Left colon (tissue), 2 donors: ENCODE measurements around the gene RAPH1. TPM values are rescaled to one million over a fixed set of nuclear protein-coding genes. Genes with fewer than 3 reads are reported as not detected.
"Not testable (repeated sequence)": the region's sequence is repeated elsewhere in the genome, so short reads cannot be mapped to it uniquely, and the experiment has no call there.

Experiments
- ATAC-seq: fragments of 200-7000 bp; cut with Tn5 transposase; one replicate; pipeline ENCODE4 v1.9.1; 2020; ENCODE audit warnings: mild to moderate bottlenecking, moderate library complexity
- DNase-seq, 2 donors: peaks; one replicate each; pipeline ENCODE4 v3.0.0-alpha.2; 2020
- intact Hi-C, 2 donors: fragments of 100-400 bp; cut with DNase I in 1 of 2; cut with micrococcal nuclease in 1 of 2; formaldehyde crosslinking; loops; one replicate each; pipeline versions ENCODE4 v1.11.2 to v1.14.0; 2022; cut with DNase I, micrococcal nuclease
- total RNA-seq, 2 donors: library from RNA; stranded (reverse); fragmentation: NEBNext Ultra II Directional; extraction: Animal tissue kit (Norgen Biotek cat#: 25700); gene quantifications; one replicate each; pipeline ENCODE4 v1.2.1, GENCODE V29; 2021
- donor health status: DM: no; HTN: no; CAD: no.
- donor health status: DM: yes; HTN: yes; CAD: no.

RAPH1 gene
- total RNA-seq, 2 donors from 2014 or later: 47.4 to 55.1 TPM

- intact Hi-C loops: no loop called here
- DNase-seq: no peak
- no peak for ATAC-seq
These were observed 84.1 kb downstream of the RAPH1 start for GRCh38 chr2:203451011-203451410.

DNA sequence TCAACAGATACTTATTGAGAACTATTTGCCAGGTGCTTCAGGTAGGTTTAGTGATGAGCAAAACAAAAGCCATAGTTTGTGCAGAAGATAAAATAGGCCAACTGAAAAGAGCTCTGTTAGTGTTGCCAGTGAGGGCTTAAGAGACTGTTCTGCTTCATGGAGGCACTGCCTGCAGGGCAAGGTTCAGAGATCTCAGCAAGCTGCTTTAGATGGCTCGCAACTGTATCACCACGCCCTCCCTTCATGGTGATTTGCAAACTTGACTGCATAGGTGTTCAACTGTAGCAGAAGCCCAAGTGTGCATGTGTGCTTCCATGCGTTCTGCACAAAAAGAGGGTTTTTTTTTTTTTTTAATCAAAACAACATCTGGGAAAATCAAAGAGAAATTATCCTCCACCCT is 84.5 kb downstream of the RAPH1 start:
- ATAC-seq: peak; percentile 86
- peak in 1 of 2 donors; percentile 48 for DNase-seq
- intact Hi-C loops: no loop called here

DNA sequence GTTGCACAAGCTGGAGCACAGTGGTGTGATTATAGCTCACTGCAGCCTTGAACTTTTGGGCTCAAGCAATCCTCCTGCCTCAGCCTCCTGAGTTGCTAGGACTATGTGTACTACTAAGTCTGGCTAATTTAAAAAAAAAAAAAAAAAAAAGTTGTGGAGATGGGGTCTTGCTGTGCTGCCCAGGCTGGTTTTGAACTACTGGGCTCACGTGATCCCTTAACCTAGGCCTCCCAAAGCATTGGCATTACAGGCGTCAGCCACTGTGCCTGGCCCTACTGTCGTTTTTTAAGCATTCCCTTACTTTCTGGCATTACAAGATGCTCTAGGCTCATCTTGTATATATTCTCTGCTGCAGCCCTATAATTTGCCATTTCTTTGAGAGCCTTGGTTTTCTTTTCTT is 88.3 kb downstream of the RAPH1 start:
- intact Hi-C loops: no loop called here
- ATAC-seq (no peak), DNase-seq (no peak)

GRCh38 chr2:203446071-203446481 is 89.0 kb downstream of the RAPH1 start:
- ATAC-seq: no peak

DNA sequence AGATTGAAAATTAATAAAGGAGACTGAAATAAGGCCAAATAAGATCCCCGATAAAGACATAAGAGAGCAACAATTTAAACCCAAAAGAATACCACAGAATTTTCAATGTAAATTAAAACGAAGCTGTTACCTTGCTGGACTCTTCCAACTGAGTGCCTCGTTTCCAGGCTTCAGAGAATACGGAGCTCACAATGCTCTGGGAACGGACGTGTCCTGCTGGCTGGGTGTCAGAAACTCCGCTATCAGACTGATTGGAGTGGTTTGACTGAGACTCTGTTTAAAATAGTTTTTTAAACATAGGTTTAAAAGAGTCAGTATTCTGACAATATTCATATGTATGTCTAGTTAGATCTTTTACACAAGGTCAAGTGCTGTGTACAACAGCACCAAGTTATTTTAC is 90.4 kb downstream of the RAPH1 start:
- ATAC-seq (no peak), DNase-seq (no peak)
- intact Hi-C loops: no loop called here

More at GRCh38 chr2:203446071-203446481, 89.0 kb downstream of the RAPH1 start:
- no peak for DNase-seq
- intact Hi-C loops: no loop called here

GRCh38 chr2:203442463-203442862 is 92.6 kb downstream of the RAPH1 start:
- no peak for DNase-seq
- ATAC-seq: no peak
- intact Hi-C loops: no loop called here

GRCh38 chr2:203441463-203441862 is 93.6 kb downstream of the RAPH1 start:
- DNase-seq (no peak), ATAC-seq (no peak)
- intact Hi-C loops: no loop called here

GRCh38 chr2:203440671-203441070 is 94.4 kb downstream of the RAPH1 start:
- no peak for DNase-seq
- intact Hi-C loops: no loop called here
- ATAC-seq: no peak

- no peak for DNase-seq
- peak; percentile 76 for ATAC-seq
- intact Hi-C loops: no loop called here
These were observed 96.6 kb downstream of the RAPH1 start for GRCh38 chr2:203438528-203438927.

- no peak for DNase-seq
- no peak for ATAC-seq
- intact Hi-C loops: no loop called here
These were observed 97.6 kb downstream of the RAPH1 start for GRCh38 chr2:203437511-203437910.

DNA sequence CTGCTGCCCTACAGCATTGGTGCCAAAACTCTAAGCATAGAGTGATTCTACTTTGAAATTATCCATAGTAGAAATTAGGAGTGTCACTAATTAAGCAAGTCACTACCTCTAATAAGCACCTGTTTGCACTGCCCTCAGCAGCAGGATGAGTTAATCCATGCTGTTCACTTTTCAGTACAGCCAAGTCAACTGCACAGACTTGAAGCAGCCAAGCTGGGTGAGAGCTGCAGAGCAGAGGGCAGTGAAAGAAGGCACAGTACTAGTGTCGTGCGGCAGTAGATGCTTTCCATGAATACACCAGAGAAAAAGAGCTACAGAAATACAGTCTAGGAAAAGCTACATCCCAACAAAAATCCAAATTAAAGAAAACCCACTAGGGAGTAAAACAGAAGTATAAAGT is 98.6 kb downstream of the RAPH1 start:
- intact Hi-C loops: no loop called here
- no peak for ATAC-seq
- no peak for DNase-seq

DNA sequence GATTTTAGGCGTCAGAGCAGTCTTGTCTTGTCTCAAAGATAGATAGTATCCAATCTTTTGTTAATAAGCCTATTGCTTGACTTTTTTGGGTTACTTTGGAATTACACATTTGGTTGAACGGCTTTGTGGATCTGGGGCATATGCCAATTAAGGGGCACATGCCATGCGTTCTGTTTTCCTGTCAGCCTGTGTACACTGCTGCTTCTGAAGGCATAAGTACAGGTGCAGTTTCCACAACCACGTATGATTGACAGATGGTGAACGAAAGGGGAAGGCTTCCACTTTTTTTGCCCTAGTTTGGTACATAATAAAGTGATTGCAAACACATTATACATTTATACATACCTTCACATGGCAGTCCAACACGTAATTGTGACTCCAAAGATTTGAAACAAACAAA is 102.3 kb downstream of the RAPH1 start:
- intact Hi-C loops: no loop called here

DNA sequence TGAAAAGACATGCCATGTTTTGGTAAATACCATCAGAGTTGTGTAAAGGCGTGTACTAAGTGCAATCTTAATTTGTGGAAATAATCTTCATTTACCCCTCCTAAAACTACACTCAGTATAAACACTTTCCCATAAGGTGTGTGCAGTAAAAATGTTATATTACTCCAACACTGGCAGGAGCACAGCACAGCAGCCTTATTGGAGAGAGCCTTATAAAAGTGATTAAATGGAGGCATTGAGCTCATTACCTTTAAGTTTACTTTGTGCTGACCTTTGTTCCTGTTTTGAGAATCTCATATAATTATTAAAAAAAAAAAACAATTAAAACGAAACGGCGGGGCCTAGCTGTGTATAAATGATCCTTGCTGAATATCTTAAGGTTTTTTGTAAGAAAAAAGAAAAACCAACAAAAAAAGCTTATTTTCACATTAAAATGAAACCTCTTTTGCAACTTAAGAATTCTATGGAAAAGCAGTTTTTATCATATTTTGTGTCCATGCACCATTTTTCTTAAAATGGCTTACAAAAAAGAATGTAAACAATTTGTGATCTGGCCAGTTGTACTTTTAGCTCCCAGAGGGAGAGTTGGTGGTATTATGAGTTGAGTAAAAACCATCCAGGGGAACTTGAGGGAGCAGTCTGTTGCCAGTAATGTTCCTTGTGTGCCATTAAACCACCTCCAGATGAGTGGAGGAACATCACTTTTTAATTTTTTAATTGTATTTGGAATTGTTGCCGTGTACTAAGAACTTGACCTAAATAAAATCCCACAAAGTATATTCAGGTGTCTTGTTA is 103.5 kb downstream of the RAPH1 start:
- ATAC-seq: peak; percentile 94
- intact Hi-C loops: no loop called here
- DNase-seq: no peak

More for the DNA sequence above, 102.3 kb downstream of the RAPH1 start:
- no peak for ATAC-seq
- DNase-seq: no peak

GRCh38 chr2:203429643-203430042 is 105.5 kb downstream of the RAPH1 start:
- intact Hi-C loops, ATAC-seq: not testable (repeated sequence)

DNA sequence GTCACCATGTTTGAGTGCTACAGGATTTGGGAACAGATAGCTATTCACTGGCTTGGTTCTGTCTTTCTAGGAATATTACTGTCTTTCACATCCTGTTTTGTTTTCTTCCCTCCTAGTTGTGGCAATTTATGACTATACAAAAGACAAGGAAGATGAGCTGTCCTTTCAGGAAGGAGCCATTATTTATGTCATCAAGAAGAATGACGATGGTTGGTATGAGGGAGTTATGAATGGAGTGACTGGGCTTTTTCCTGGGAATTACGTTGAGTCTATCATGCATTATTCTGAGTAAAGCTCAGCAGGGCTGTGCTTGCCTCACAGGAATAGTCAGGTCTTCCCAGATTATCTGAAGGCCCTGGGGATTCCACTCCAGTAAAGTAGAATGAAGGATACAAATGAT is 108.0 kb downstream of the RAPH1 start:
- no peak for ATAC-seq

More at GRCh38 chr2:203429643-203430042, 105.5 kb downstream of the RAPH1 start:
- not testable (repeated sequence) for DNase-seq

DNA sequence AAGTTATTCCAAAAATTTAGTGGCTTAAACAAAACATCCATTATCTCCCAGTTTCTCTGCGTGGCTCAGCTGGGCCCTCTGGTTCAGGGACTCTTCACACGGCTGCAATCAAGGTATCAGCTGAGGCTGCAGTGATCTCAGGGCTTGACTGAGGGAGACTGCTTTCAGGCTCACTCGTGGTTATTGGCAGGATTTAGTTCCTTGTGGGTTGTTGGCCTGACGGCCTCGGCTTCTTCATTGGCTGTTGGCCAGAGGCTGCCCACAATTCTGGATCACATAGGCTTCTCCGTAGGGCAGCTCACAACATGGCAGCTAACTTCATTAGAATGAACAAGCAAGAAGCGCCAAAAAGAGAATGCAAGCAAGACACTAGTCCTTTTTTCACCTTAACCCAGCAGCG is 116.8 kb downstream of the RAPH1 start:
- intact Hi-C loops: no loop called here
- DNase-seq (no peak), ATAC-seq (no peak)

More for the DNA sequence above, 108.0 kb downstream of the RAPH1 start:
- intact Hi-C loops: no loop called here
- DNase-seq: no peak

- ATAC-seq: no peak
- intact Hi-C loops: no loop called here
- DNase-seq: no peak
These were observed 121.3 kb downstream of the RAPH1 start for GRCh38 chr2:203413796-203414195.

DNA sequence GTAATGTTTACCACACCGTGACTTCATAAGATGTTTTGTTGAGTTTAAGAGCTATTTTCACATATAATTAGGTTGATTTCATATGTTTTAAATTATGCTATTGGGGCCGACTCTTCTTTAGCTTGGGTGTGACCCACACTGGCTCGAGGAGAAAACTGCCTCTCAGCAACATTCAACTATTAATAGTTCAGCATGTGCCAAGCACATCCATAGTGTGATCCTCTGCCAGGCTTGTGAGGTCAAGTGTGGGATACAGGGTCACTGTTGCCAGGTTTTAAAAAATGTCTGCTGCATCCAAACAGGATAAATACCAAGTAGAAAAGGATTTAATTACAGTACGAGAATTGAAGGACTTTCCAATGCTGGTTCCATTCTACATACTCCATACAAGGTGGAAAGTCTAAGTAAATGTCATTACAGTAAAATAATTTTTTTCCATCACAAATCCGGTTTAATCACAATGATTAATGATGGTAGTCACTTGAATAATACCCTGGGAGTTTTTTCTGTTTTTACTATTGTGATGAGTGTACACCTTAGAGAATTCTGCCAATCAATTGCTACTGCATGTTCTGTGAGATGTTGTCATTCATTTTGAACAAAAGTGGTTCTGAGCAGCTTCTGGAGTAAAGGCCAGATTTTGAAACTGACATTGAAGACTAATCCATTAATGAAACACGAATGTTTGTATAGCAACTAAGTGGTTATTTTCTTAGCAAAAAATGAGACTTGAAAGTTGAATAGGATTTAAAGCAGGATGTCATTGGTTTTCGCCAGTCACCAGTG is 122.4 kb downstream of the RAPH1 start:
- intact Hi-C loops: no loop called here
- no peak for ATAC-seq
- DNase-seq: no peak

GRCh38 chr2:203407496-203407895 is 127.6 kb downstream of the RAPH1 start:
- intact Hi-C loops: no loop called here
- DNase-seq: no peak
- no peak for ATAC-seq

DNA sequence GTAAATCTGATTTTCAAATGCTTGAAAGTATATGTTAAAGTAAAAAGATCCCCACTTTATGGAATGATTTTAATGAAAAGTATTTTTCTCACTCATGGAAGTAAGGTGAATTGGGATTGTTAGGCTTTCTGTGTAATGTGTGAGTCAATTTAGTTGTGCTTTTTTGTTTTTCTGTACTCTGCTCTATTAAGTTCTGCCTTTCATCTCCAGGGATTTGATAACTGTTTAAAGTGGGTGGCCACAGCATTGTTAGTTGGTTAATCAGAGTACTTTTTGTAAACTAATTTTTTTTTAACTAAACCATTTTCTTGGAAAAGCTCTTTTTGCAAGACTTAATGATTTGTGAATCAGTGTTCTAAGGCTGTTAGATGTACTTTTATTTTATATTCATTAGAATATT is 130.1 kb downstream of the RAPH1 start:
- ATAC-seq (no peak), DNase-seq (no peak)
- intact Hi-C loops: no loop called here
